ENCODE data around the gene AUNIP. TPM values are rescaled to one million over a fixed set of nuclear protein-coding genes. Genes with fewer than 3 reads are reported as not detected.

Gene AUNIP
- total RNA-seq, 1 donor from 2014 or later, result 1.5 TPM

DNA sequence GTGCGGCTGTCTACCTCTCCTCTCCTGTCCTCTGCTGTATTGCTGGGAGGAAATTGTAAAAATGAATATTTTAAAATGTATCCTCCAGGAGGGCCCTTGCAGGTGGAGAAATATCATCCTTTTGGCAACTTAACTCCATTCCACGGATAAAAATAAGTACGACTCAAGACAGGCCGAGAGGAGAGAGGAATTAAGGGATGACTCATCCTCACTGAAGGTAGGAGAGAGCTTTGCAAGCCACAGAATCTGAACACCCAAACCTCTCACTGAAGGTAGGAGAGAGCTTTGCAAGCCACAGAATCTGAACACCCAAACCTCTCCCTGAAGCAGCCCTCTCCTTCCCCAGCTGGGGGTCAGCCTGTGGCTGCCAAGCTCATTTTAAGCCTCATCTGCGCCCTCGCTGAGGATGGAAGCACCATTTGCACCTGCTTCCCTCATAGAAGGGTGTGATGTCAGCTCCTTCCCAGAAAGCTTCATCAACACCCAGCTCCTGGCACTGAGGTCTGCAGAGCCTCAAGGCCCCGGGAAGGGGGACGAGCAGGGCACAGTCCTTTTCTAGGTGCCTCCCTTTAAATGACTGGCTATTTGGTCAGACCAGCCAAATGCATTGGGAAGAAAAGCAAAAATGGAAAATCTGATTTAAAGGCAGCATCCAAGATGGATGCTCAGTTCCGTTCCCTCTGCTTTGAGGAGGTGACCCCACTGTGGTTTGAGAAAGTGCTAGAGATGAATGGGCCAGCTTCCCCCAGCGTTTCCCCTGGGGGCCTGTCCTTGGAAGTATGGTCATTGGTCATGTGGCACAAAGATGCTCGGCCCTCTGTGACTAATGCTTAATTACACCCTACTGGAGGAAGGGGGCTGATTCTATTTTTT, 72.1 kb downstream of the AUNIP start:
- peaks cover 17% of the 10 kb centered on the region for H3K4me1 ChIP-seq
- no peaks in the 10 kb centered on the region for H3K9me3 ChIP-seq
- H3K36me3 ChIP-seq, result no peaks in the 10 kb centered on the region
- no peak overlapping the region for H3K4me3 ChIP-seq
- intact Hi-C loops (cut with DNase I), result no loop called here
- no peak for DNase-seq (ENCODE audit: extremely low spot score in 2 of 2)
- TF ChIP-seq CTCF (IDR thresholded peaks at IDR 0.05) (no peak), POLR2A (IDR thresholded peaks at IDR 0.05) (no peak), POLR2AphosphoS5 (IDR thresholded peaks at IDR 0.05; ENCODE audit: insufficient read depth in 1 of 2, low read depth in 1 of 2) (no peak)
- H3K27ac ChIP-seq, result no peak overlapping the region
- no peaks in the 10 kb centered on the region for H3K27me3 ChIP-seq

DNA sequence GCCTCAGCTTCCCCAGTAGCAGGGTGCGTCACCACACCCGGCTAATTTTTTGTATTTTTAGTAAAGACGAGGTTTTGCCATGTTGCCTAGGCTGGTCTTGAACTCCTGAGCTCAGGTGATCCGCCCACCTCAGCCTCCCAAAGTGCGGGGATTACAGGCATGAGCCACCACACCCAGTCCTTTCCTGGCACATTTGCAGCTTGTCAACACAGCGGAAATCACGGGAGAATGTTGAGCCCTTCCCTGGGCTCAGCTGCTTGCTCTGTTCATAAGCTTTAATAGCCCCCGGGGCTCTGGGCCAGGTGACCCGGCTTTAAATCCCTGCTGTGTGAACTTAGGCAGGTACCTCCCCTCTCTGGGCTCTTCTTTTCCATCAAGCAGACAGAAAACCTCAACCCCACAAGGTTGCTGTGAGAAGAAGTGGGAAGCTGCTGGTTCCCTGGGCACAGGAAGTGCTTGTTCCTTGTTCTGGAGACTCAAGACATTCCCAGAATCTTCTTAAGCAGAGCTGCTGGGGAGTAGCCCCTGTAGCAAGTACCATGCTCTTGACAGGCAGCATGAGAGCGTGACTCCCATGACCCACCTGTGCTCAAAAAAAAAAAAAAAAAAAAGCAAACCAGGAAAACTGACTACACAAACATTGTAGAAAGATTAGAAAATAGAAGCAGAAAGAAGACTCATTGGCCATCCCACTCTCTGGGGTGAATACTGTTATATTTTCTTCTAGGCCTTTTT, 73.8 kb downstream of the AUNIP start:
- Histone ChIP-seq H3K27ac (no peak overlapping the region), H3K4me1 (peaks cover 17% of the 10 kb centered on the region), H3K27me3 (no peaks in the 10 kb centered on the region), H3K9me3 (no peaks in the 10 kb centered on the region), H3K36me3 (no peaks in the 10 kb centered on the region), H3K4me3 (no peak overlapping the region)
- TF ChIP-seq CTCF (IDR thresholded peaks at IDR 0.05) (no peak), POLR2AphosphoS5 (IDR thresholded peaks at IDR 0.05; ENCODE audit: insufficient read depth in 1 of 2, low read depth in 1 of 2) (no peak), POLR2A (IDR thresholded peaks at IDR 0.05) (no peak)
- no peak for DNase-seq (ENCODE audit: extremely low spot score in 2 of 2)
- intact Hi-C loops (cut with DNase I), result no loop called here

DNA sequence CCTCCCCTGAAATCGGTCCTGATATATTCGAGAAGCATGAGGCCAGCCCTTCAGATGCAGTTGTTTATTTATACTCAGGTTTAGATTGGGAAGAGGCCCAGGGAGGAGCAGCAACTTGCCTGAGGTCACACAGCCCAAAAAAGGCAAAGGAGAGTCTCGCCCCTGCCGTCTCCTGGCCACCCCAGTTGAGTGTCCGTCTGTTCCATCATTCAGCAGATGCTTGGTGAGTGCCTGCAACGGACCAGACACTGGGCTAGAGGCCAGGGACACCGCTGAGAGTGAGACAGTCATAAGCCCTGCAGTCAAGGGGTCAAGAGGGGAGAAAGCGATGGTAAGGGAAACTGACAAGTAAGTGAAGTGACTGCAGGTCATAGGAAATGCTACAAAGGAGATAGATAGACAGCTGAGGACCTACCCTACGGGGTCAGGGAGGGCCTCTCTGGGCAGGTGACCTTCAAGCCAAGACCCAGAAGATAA, 74.6 kb downstream of the AUNIP start:
- H3K27ac ChIP-seq, result no peak overlapping the region
- H3K27me3 ChIP-seq, result no peaks in the 10 kb centered on the region
- TF ChIP-seq CTCF (IDR thresholded peaks at IDR 0.05) (no peak), POLR2A (IDR thresholded peaks at IDR 0.05) (no peak), POLR2AphosphoS5 (IDR thresholded peaks at IDR 0.05; ENCODE audit: insufficient read depth in 1 of 2, low read depth in 1 of 2) (no peak)
- intact Hi-C loops (cut with DNase I), result no loop called here
- peaks cover 17% of the 10 kb centered on the region for H3K4me1 ChIP-seq
- H3K9me3 ChIP-seq, result no peaks in the 10 kb centered on the region
- H3K4me3 ChIP-seq, result no peak overlapping the region
- no peaks in the 10 kb centered on the region for H3K36me3 ChIP-seq
- DNase-seq (ENCODE audit: extremely low spot score in 2 of 2), result no peak

Small RNAs within 50 kb of the gene (microRNA-seq; reads per million reads assigned to microRNA genes)
- gene MIR3917 (ENCODE audit: borderline number of aligned reads, borderline replicate concordance), result not detected

Small RNAs within 50 kb of the gene (small RNA-seq; reads per million reads assigned to genes)
- gene AL033528.1 (not detected), gene RF00019 (not detected), gene SNRPFP2 (not detected)

Other genes with a start within 250 kb of the AUNIP start
- gene MAN1C1, start 242.7 kb downstream of the AUNIP start, total RNA-seq, result 31.4 TPM
- gene SELENON, start 59.3 kb downstream of the AUNIP start, total RNA-seq, result 39.0 TPM
- gene MTFR1L, start 39.5 kb downstream of the AUNIP start, total RNA-seq, result 55.7 TPM
- gene PAQR7, start 16.3 kb upstream of the AUNIP start, total RNA-seq, result 7.1 TPM
- gene STMN1, start 47.0 kb upstream of the AUNIP start, total RNA-seq, result 91.8 TPM
- 7.1 TPM for gene PAFAH2, start 138.6 kb upstream of the AUNIP start, total RNA-seq
- 0.74 TPM for gene EXTL1, start 162.3 kb upstream of the AUNIP start, total RNA-seq
- not detected for gene SLC30A2, start 186.7 kb upstream of the AUNIP start, total RNA-seq
- not detected for gene TRIM63, start 208.2 kb upstream of the AUNIP start, total RNA-seq